HG02870 (cell line): ENCODE data around the gene CFAP74.
"Not testable (repeated sequence)": the region's sequence is repeated elsewhere in the genome, so short reads cannot be mapped to it uniquely, and the experiment has no call there.

Experiments used
- ATAC-seq: cut with Tn5 transposase; IDR thresholded peaks from one replicate; pipeline ENCODE4 v1.9.1; 2021; ENCODE audit warnings: mild to moderate bottlenecking, moderate library complexity; ENCODE audit not compliant: unreplicated experiment

Gene CFAP74

DNA sequence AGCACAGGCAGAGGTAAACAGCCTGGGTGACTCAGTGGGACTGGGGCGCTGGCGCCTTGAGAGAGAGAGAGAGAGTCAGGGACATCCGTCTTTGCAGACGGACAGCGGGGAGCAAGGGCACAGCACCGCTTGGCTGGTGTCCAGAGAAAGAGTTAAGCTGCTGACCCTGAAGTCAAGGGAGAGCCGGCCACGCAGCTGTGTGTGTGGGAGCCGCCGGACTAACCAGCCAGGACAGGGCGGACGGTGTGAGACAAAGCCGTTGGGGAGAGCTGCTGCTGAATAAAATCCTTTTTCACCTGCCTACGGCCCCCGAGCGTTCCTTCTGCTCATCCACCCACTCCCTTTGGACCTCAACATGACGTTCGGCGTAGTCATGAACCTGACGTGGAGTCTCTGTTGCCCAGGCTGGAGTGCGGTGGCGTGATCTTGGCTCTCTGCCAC lies 14.5 kb downstream of the CFAP74 start:
- ATAC-seq, result no peak

DNA sequence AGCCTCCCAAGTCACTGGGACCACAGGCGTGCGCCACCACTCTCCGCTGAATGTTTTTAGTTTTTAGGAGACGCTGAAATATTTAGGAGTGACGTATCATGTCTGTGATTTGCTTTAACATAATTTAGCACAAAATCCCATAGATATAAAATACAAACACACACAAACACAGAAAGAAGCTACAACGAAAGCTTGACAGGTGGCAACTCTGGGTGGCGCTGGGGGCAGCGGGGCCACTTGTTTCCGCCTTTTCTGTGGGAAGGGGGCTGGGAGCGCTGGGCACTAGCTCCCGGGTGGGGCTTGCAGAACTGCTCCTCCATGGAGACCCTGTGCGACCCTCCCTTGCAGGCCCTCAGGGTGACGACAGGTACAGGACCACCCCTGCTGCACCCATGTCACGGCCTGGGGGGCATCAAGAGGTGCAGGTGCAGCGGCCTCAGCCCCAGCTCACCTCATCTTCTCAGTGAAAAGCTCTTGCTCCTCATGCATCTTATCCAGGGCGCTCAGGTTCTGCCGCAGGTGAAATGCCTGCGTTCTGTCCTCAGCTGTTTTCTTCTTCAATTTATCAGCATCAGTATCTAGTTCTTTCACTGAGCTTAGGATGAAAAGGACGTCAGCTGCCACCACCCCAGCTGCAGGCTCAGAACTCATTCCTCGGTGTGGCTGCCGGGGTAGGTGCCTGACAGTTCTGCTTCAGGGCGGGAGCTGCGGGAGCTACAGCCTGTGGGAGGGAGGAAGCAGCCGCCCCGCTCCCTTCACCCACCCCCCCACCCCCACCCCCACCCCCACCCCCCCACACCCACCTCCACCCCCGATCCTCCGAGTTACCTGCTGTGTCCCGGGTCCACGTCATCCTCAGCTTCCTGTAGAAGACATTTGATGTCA lies 15.3 kb downstream of the CFAP74 start:
- ATAC-seq, result no peak

DNA sequence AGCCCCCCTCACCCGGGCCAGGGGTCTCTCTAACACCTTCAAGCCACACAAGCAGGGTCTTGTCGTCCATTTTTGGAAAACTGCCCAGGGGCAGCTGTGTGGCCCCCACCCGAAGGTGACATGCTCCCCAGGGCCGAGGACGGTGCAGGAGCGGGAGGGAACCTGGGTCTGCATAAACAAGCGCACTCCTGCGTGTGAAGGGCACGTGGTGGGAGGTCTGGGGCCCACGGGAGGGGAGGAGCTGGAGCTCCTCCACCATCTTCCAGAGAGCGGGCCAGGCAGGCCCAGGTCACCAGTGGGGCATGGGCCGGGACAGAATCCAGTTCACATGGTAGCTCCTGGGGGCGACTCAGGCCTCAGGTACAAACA lies 16.5 kb downstream of the CFAP74 start:
- no peak for ATAC-seq

DNA sequence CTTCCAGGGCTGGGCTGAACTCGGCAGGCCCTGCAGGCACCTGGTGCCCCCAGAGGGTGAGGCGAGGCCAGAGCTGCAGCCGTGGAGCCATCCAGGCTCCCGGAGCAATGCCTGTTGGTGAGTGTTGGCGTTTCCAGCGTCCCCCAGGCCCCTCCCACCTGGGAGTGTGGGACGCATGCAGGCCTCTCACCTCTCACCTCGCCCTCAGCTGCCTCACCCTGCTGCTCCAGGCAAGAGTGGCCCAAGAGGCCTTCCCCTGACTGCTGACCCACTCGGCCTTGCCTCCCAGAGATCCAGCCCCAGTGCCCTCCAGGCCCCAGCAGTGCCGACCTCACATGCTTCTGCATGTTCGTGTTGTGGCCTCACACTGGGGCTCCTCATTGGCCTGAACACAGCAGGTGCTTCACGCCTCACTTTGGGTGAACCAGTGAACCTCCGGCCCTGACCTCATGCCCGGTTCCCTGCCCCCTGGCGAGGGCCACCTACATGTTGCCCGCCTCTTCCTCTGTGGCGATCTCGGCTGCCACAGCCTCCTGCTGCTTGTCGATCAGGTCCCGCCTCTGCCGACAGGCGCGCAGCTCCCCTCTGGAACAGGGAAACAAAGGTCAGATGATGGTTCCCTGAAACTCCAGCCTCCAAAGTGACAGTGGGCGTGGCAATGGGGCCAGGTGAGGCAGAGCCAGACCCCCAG lies 17.0 kb downstream of the CFAP74 start:
- ATAC-seq, result no peak

DNA sequence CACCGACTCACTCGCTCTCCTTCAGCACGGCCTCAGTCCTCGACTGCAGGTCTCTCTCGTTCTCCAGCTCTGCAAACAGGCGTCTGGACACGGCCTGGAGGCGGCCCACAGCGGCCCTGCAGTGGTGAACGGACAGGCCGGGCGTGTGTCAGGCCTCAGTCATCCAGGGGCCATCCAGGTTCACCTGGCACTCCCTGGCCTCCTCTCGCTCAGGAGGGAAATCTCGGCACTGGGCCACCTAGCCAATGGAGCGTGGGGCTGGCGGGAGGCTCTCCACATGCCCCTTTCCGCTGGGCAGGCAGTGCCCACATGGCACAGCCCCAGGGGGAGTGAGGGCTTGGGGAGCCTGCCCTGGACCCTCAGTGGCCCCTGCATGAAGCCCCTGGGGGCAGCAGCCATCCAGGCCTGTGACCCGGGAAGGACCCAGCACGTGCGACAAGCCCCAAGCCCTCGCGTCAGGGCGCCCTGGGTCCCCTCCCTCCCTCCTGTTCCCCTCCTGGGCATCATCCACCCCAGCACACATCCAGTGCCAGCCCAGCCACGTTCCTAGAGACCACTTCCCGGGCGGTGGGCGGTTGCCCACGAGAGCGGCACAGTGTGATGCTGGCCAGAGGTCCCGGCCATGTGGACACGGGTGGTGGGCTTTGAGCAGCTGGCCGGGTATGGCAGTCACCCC lies 18.1 kb downstream of the CFAP74 start:
- ATAC-seq, result no peak

DNA sequence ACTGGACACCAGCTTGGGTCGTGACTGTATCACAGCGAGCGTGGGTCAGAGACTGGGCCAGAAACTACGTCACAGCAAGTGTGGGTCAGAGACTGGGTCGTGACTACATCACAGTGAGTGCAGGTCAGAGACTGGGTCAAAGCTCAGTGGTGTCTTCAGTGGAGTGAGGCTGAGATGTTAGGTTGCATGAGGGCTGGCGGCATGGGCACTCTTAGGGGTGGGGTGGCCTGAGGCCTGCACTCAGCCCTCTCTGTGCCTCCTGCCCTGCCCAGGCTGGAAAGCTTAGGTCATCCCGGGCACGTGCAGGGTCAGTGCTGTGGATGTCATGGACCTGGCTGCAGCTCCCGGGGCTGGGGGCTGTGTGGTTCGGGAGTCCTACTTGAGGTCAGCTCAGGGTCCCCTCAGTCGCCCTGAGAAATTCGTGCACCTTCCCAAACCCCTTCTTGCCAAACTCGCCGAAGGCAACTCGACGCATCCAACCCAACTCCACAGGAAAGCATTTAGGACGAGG lies 19.0 kb downstream of the CFAP74 start:
- no peak for ATAC-seq

DNA sequence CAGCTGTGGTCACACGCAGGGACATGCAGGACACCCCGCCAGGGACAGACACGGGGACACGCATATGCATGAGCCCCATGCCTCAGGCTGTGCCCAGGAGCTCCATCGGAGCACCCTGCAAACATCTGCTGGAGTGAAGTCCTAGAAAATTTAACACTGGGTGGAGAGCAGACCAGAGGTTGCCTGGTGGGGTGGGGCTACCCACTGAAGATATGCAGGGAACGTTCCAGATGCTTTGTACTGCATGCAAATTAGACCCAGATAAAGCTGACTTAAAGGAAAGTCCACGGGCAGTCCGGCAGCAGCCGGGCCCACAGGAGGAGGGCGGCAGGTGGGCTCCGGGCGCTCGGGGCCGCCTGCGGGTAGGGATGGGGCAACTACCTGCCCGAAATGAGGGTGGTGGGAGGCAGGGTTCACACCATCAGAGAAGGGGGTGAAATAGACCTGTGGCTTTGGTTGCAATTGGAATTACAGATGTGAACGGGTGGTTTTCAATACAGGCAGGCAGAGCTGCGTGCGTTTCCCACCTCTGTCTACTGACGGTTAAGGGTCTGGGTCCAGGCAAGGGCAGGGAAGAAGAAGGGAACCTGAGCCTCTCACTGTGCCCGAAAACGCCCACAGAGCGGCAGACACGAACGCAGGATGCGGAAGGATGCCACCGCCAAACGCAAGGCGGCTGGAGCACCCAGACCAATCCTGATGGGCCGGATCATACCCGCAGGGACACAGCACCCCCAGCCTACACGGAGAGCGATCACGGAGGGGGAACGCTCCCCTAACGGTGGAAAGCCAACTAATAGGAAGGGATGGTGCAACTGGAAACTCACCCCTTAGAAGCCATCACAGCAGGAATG lies 21.0 kb downstream of the CFAP74 start:
- no peak for ATAC-seq

DNA sequence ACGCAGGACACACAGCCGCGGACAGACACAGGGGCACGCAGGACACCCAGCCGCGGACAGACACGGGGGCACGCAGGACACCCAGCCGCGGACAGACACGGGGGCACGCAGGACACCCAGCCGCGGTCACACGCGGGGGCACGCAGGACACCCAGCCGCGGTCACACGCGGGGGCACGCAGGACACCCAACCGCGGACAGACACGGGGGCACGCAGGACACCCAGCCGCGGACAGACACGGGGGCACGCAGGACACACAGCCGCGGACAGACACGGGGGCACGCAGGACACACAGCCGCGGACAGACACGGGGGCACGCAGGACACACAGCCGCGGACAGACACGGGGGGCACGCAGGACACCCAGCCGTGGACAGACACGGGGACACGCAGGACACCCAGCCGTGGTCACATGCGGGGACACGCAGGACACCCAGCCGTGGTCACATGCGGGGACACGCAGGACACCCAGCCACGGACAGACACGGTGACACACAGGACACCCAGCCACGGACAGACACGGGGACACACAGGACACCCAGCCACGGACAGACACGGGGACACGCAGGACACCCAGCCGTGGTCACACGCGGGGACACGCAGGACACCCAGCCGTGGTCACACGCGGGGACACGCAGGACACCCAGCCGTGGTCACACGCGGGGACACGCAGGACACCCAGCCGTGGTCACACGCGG lies 21.8 kb downstream of the CFAP74 start:
- ATAC-seq, result not testable (repeated sequence)

DNA sequence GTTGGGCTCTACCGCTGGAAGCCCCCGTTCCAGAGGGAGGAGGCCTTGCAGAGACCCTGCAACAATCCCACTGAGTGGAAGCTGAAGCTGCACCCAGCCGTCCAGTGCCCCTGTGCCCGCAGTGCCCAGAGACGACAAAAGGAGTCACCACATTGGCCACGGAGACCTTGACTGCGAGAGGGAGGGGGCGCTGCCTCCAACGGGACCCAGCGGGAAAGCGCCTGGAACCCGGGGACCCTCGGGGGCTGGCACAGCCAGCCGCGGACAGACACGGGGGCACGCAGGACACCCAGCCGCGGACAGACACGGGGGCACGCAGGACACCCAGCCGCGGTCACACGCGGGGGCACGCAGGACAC lies 22.5 kb downstream of the CFAP74 start:
- ATAC-seq, result no peak

DNA sequence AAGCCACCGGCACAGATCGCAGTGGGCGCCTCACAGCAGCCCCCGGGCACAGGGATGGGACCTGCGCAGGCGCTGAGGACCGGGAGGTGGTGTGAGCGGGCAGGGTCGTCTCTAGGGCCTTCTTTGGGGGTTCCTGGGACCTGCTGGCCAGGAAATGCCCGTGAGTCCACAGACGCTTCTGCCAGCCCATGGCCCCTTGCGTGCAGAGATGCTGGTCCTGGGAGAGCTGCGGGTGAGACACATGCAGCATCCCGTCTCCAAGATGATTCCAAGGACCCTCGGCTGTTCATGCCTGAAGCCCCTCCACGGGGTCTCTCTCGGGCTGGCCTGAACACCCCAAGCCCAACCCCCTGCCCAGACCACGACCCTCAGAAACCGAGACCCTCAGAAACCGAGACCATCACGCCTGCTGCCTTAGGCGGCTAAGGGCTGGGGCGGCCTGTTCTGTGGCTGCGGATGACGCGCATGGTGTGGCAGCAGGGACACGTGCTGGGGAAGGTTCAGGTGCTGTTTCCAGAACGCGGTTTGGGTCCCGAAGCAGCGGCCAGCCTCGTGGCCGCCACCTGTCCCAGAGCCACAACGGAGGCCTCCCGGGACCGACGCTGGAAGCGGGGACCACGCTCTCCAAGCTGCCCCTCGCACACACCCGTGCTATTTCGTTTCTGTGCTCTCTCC lies 23.0 kb downstream of the CFAP74 start:
- no peak for ATAC-seq

DNA sequence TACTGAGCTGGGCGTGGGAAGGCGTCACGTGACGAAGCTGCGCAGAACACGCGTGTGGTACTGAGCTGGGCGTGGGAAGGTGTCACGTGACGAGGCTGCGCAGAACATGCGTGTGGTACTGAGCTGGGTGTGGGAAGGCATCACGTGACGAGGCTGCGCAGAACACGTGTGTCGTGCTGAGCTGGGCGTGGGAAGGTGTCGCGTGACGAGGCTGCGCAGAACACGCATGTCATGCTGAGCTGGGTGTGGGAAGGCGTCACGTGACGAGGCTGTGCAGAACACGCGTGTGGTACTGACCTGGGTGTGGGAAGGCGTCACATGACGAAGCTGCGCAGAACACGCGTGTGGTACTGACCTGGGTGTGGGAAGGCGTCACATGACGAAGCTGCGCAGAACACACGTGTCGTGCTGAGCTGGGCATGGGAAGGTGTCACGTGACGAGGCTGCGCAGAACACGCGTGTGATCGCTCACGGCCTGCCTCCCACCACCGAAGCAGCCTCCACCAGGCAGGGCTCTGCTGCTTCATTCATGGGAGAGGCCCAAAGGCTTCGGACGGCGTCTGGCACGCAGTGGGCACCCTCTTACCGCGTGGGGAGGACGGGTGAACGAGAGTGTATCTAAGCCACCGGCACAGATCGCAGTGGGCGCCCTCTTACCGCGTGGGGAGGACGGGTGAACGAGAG lies 24.0 kb downstream of the CFAP74 start:
- no peak for ATAC-seq

DNA sequence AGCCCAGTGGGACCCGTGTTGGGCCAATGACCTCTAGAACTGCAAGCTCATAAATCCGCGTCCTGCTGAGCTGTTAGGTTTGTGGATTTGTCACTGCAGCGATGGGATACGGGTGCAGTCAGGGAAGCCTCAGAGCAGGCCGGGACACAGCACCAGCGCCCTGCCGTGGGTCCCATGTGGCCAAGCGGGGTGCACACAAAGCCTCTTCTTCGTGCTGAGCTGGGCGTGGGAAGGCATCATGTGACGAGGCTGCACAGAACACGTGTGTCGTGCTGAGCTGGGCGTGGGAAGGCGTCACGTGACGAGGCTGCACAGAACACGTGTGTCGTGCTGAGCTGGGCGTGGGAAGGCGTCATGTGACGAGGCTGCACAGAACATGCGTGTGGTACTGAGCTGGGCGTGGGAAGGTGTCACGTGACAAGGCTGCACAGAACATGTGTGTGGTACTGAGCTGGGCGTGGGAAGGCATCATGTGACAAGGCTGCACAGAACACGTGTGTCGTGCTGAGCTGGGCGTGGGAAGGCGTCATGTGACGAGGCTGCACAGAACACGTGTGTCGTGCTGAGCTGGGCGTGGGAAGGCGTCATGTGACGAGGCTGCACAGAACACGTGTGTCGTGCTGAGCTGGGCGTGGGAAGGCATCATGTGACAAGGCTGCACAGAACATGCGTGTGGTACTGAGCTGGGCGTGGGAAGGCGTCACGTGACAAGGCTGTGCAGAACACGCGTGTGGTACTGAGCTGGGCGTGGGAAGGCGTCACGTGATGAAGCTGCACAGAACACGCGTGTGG lies 24.7 kb downstream of the CFAP74 start:
- not testable (repeated sequence) for ATAC-seq

DNA sequence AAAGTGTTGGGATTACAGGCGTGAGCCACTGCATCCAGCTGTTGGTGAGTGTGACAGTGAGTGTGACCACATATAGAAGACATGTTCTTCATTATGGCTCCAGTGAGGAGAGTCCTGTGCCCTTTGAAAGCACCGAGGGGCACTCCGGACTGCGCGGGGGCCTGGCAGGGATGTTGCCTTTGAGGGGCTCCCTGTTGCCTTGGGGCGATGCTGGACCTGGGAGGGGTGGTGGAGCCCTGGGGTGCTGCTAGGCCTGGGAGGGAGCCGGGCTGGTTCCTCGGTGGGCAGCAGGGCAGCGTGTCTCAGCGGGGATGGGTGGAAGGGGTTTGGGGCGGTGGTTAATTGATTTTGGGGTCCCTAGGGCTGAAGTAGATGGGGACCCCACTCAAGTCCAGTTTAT lies 25.5 kb downstream of the CFAP74 start:
- ATAC-seq, result no peak

DNA sequence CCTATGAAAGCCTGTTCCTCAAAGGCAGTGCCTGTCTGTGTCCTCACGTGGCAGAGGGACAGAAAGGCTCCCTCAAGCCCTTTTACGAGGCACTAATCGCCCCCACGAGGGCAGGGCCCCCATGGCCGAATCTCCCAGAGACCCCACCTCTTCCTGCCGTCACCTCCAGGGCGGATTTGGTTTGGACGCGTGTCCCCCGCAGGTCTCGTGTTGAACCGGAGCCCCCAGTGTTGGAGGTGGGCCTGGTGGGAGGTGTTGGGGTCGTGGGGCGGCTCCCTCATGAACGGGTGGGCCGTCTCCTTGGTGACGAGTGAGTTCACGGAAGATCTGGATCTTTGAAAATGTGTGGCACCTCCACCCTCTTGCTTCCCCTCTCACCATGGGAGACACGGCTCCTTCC lies 27.6 kb downstream of the CFAP74 start:
- ATAC-seq, result no peak

DNA sequence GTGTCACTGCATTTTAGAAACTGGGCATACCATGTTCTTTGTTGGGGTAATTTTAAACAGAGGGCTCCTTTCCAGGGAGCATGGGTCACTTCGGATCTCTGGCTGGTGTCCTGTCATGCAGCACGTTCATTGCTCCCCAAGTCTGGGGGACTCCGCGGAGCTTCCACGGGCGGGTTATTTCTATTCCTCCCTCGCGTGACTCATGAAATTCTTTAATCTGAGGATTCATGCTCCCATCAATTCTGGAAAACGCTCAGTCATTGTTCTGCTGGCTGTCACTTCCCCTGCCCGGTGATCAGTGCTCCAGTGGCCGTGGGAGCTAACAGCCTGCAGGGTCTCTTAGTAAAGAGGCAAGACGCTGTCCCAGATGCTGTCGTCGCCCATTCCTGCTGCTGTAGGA lies 28.1 kb downstream of the CFAP74 start:
- ATAC-seq, result no peak

DNA sequence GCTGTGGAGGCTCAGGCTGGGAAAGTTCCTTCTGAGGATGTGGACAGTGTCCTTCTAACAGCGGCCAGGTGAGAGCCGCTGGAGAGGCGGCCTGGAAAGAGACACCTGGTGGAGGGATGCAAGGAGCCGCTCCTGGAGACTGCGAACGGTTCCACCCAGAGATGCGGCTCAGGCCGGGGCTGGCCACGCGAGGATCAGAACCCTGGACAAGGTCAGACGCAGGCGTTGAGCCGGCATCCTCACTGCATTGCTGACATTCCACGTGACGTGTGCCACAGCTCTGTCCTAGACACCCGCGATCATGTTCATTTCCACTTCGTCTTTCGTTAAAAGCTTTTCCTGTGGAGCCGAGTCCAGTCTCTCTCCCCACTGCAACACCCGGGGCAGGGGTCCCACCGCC lies 28.8 kb downstream of the CFAP74 start:
- ATAC-seq, result no peak

DNA sequence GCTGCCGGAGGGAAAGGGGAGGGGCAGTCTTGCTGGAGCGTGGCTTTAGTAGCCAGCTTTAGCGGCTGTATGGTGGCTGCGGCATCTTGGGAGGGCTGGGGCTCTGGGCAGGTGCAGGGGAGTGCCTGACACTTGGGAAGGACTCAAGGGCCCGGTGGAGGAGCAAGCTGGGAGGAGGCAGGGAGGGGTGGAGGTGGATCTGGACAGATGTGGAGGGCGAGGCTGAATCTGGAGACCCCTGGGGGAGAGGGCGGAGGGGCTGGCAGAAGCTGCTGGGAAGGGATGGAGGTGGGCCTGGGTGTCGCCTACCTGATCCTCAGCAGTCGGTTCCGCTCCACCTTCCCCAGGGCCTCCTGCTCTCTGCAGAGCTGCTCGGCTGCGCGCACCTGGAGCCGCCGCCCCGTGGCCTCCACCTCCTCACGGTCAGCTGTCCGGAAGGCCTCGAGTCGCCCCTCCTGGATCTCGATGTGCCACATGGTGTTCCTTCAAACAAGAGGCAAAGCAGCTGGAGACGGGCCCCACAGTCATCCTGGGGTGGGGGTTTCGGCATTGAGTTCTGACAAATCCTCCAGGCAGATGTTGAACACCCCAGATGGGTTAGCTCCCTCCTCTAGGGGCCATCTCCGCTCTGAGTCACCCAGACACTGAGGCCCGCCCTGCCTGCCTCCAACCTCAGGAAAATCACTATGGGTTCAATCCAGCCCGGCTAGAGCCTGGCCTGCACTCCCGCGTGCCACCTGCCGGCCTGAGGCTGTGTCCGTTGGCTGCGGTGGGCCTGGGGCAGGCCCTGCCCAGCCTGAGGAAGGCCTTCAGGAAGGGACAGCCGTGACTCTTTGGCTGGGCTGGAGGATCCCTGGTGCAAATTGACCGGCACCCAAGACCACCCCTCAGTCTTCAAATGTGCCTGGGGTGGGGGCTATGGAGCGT lies 29.6 kb downstream of the CFAP74 start:
- no peak for ATAC-seq
